ENCODE results near the gene PIM1. TPM values are rescaled to one million over a fixed set of nuclear protein-coding genes. Genes with fewer than 3 reads are reported as not detected.
A peak's percentile ranks its signal among the peaks of the same experiment; 100 is the strongest.

The PIM1 gene
- total and polyA plus RNA-seq, 9 of the 15 experiments (the other 6 are each of a cell fraction or from before 2014, with no cell fraction given): 19.0 to 789 (median 212) TPM

DNA sequence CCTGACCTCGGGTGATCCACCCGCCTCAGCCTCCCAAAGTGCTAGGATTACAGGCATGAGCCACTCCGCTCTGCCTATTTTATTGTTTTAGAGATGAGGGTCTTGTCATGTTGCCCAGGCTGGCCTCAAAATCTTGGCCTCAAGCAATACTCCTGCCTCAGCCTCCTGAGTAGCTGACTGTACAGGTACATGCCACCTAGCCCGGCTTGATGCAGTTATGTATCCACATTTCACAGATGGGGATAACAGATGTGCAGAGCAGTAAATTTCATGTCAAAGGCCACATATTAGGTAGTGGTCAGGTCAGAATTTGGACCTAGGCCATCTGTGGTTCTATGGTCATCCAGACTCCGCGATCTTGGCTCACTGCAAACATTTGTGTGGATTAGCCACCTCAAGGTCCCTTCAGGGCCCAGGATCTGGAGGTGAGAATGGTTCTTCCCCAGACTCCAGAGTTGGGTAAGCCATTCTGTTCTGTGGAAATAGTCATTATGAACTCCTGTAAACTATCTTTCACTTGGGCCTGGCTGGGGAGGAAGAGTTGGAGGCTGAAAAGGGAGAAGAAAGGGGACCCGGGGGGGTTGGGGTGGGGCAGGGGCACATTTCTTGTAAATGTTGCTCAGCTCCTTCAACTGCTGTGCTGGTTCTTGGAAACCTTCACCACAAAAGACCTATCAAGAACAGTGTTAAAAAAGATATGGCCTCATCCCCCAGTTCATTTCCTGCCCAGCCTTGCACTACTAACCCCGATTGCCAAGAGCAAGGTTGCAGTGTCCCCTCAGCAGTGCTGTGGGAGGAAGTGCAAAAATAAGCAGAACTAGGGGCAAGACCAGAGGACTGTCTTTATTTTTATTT is 13.0 kb downstream of the PIM1 start (continued):
- TF ChIP-seq, protein P1, sequence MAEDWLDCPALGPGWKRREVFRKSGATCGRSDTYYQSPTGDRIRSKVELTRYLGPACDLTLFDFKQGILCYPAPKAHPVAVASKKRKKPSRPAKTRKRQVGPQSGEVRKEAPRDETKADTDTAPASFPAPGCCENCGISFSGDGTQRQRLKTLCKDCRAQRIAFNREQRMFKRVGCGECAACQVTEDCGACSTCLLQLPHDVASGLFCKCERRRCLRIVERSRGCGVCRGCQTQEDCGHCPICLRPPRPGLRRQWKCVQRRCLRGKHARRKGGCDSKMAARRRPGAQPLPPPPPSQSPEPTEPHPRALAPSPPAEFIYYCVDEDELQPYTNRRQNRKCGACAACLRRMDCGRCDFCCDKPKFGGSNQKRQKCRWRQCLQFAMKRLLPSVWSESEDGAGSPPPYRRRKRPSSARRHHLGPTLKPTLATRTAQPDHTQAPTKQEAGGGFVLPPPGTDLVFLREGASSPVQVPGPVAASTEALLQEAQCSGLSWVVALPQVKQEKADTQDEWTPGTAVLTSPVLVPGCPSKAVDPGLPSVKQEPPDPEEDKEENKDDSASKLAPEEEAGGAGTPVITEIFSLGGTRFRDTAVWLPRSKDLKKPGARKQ (CRISPR knock-in tag; IDR thresholded peaks at IDR 0.05): no peak
- TF ChIP-seq CBFA2T3 (IDR thresholded peaks at IDR 0.05): peak; percentile 92
- no peak for TF ChIP-seq HNRNPH1 (optimal IDR thresholded peaks at IDR 0.05; ENCODE audit: low read depth, low read length)
- no peak for TF ChIP-seq TCF7L2 (IDR thresholded peaks at IDR 0.05; ENCODE audit: low read depth, low read length)
- TF ChIP-seq, protein P2, sequence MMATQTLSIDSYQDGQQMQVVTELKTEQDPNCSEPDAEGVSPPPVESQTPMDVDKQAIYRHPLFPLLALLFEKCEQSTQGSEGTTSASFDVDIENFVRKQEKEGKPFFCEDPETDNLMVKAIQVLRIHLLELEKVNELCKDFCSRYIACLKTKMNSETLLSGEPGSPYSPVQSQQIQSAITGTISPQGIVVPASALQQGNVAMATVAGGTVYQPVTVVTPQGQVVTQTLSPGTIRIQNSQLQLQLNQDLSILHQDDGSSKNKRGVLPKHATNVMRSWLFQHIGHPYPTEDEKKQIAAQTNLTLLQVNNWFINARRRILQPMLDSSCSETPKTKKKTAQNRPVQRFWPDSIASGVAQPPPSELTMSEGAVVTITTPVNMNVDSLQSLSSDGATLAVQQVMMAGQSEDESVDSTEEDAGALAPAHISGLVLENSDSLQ (IDR thresholded peaks at IDR 0.05): no peak
- peak; percentile 83 for TF ChIP-seq CBFA2T2 (conservative IDR thresholded peaks at IDR 0.05)
- peak; percentile 85 for TF ChIP-seq FOSL1 (tag; conservative IDR thresholded peaks at IDR 0.05)
- TF ChIP-seq MED1 (CRISPR knock-in tag; IDR thresholded peaks at IDR 0.05; ENCODE audit: borderline replicate concordance): no peak
- TF ChIP-seq, protein P3, sequence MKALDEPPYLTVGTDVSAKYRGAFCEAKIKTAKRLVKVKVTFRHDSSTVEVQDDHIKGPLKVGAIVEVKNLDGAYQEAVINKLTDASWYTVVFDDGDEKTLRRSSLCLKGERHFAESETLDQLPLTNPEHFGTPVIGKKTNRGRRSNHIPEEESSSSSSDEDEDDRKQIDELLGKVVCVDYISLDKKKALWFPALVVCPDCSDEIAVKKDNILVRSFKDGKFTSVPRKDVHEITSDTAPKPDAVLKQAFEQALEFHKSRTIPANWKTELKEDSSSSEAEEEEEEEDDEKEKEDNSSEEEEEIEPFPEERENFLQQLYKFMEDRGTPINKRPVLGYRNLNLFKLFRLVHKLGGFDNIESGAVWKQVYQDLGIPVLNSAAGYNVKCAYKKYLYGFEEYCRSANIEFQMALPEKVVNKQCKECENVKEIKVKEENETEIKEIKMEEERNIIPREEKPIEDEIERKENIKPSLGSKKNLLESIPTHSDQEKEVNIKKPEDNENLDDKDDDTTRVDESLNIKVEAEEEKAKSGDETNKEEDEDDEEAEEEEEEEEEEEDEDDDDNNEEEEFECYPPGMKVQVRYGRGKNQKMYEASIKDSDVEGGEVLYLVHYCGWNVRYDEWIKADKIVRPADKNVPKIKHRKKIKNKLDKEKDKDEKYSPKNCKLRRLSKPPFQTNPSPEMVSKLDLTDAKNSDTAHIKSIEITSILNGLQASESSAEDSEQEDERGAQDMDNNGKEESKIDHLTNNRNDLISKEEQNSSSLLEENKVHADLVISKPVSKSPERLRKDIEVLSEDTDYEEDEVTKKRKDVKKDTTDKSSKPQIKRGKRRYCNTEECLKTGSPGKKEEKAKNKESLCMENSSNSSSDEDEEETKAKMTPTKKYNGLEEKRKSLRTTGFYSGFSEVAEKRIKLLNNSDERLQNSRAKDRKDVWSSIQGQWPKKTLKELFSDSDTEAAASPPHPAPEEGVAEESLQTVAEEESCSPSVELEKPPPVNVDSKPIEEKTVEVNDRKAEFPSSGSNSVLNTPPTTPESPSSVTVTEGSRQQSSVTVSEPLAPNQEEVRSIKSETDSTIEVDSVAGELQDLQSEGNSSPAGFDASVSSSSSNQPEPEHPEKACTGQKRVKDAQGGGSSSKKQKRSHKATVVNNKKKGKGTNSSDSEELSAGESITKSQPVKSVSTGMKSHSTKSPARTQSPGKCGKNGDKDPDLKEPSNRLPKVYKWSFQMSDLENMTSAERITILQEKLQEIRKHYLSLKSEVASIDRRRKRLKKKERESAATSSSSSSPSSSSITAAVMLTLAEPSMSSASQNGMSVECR (CRISPR knock-in tag; IDR thresholded peaks at IDR 0.05): no peak
- no peak for TF ChIP-seq BRCA1 (IDR thresholded peaks at IDR 0.05)
- TF ChIP-seq BRCA1 (CRISPR knock-in tag; IDR thresholded peaks at IDR 0.05): no peak
- no peak for TF ChIP-seq HDAC8 (tag; IDR thresholded peaks at IDR 0.05)
- TF ChIP-seq ZNF589 (CRISPR knock-in tag; IDR thresholded peaks at IDR 0.05; ENCODE audit: low read depth): peak; percentile 82
- TF ChIP-seq, protein P4, sequence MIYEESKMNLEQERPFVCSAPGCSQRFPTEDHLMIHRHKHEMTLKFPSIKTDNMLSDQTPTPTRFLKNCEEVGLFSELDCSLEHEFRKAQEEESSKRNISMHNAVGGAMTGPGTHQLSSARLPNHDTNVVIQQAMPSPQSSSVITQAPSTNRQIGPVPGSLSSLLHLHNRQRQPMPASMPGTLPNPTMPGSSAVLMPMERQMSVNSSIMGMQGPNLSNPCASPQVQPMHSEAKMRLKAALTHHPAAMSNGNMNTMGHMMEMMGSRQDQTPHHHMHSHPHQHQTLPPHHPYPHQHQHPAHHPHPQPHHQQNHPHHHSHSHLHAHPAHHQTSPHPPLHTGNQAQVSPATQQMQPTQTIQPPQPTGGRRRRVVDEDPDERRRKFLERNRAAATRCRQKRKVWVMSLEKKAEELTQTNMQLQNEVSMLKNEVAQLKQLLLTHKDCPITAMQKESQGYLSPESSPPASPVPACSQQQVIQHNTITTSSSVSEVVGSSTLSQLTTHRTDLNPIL (CRISPR knock-in tag; IDR thresholded peaks at IDR 0.05): peak; percentile 13; the same call in 1 of the 2 replicates
- TF ChIP-seq HDAC3 (IDR thresholded peaks at IDR 0.05; ENCODE audit: borderline replicate concordance, partially characterized antibody): peak; percentile 91
- TF ChIP-seq FOXA1 (IDR thresholded peaks at IDR 0.05; ENCODE audit: borderline replicate concordance): no peak
- no peak for TF ChIP-seq ZNF408 (CRISPR knock-in tag; IDR thresholded peaks at IDR 0.05; ENCODE audit: low read depth)
- TF ChIP-seq ZNF699 (CRISPR knock-in tag; IDR thresholded peaks at IDR 0.05; ENCODE audit: insufficient replicate concordance): no peak
- TF ChIP-seq ZKSCAN8 (CRISPR knock-in tag; IDR thresholded peaks at IDR 0.05): peak; percentile 92
- peak; percentile 18 for TF ChIP-seq ZNF507 (tag; conservative IDR thresholded peaks at IDR 0.05)
